ENCODE measurements around the gene GJB6.
"Not testable (repeated sequence)": the region's sequence is repeated elsewhere in the genome, so short reads cannot be mapped to it uniquely, and the experiment has no call there.

GJB6 gene

DNA sequence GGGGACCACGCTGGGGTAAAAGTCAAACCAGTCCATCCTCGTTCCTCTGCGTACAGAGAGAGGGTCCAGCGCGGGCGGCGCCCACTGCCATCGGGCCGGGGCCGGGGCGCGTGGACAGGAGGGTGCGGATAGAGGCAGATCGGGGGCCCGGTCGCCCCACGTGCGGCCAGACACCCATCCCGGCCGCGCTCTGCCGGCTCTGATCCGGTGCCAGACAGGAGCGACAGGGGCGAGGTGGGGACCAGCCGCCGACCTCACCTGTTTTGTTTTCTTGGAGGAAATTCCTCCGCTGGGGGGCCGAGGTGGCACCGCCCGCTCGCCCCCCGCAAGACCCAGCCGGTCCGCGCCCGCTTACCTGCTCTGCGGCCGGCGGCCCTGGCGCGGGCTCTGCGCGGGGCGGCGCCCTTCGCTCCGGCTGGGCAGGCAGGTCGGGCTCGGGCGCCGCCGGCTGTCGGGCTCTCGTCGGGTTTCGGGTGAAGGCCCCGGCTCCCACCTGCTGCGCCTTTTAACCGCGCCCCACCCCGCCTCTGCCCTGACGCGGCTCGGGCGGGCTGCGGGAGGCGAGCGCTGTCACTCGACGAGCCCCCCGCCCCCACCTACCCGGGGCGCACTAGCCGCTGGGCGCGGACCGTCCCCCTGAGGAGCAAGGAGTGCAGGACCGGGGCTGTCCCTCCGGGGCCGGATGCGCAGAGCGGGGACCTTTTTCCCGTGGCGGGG is at the start of gene GJB6:
GJB6 (minus strand) TSS at position 481 of the 717 bp plus-strand sequence. CDS start 8,839 bp downstream, outside the sequence.
- Mint-ChIP-seq H3K27ac (no peak within 1 kb of the TSS), H3K9me3 (no peaks in the 10 kb centered on the region), H3K4me3 (peak within 1 kb of the TSS; percentile 32), H3K36me3 (no peaks in the 10 kb centered on the region), H3K4me1 (no peaks in the 10 kb centered on the region), H3K27me3 (peaks cover 16% of the 10 kb centered on the region)
- ATAC-seq (ENCODE audit: low read depth) (no peak), DNase-seq (ENCODE audit: low spot score in 2 of 2) (no peak)

DNA sequence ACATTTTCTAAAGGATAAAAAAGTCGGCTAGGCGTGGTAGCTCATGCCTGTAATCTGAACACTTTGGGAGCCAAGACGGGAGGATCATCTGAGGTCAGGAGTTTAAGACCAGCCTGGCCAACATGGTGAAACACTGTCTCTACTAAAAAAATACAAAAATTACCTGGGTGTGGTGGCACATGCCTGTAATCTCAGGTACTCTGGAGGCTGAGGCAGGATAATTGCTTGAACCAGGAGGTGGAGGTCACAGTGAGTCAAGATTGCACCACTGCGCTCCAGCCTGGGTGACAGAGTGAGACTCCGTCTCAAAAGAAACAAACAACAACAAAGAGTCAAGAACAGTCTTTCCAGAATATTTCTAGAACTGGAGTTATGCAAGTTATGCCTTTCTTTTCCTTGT is 44.8 kb upstream of the GJB6 start:
- H3K4me1 Mint-ChIP-seq; H3K9me3 Mint-ChIP-seq; H3K36me3 Mint-ChIP-seq; DNase-seq (ENCODE audit: low spot score in 2 of 2); ATAC-seq (ENCODE audit: low read depth); H3K4me3 Mint-ChIP-seq; H3K27ac Mint-ChIP-seq: not testable (repeated sequence)
- peaks cover 10% of the 10 kb centered on the region for H3K27me3 Mint-ChIP-seq

DNA sequence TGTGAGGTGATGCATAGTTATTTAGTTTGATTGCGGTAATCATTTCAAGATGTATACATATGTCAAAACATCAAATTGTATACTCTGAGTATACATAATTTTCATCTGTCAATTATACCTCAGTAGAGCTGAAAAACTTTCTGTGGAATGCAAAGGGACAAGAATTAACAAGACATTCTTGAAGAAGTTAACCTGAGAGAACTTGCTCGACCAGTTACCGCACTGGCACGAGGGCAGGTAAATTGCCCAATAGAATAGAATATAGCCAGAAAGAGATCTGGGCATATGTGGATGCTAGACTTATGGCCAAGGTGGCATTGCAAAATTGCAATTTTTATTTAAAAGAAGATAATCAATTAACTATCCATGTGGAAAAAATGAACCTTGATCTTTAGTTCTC is 42.3 kb upstream of the GJB6 start:
- no peaks in the 10 kb centered on the region for H3K36me3 Mint-ChIP-seq
- no peak overlapping the region for H3K27ac Mint-ChIP-seq
- H3K4me3 Mint-ChIP-seq, result no peak overlapping the region
- DNase-seq (ENCODE audit: low spot score in 2 of 2) (no peak), ATAC-seq (ENCODE audit: low read depth) (no peak)
- H3K27me3 Mint-ChIP-seq, result peaks cover 10% of the 10 kb centered on the region
- peaks cover 5% of the 10 kb centered on the region for H3K9me3 Mint-ChIP-seq
- H3K4me1 Mint-ChIP-seq, result no peaks in the 10 kb centered on the region

DNA sequence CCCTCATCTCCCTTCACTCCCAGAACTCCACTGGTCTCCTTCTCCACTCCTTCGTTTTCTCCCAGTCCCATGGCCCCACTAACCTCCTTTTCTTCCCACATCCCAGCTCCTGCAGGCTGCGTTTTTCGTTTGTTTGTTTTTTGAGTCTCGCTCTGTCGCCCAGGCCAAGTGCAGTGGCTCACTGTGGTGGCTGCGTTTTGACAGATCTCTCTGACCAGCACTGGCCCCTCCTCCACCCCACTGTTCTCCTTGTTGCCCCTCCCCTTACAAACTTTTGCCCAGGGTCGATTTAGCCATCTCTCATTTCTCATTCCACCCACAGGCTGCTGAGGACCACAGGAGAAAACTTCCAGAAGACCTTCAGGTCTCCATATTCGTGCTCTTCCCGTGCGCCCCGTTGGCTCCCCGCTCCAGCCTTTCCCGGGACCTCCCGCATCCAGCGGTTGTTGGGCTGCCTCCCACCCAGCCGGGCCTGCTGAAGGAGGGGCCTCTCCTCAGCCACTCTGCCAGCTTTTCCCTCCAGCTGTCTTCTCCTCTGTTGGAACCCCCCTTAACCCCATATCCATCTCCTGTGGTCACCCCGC is 40.6 kb upstream of the GJB6 start:
- no peaks in the 10 kb centered on the region for H3K36me3 Mint-ChIP-seq
- H3K4me1 Mint-ChIP-seq, result no peaks in the 10 kb centered on the region
- ATAC-seq (ENCODE audit: low read depth) (no peak), DNase-seq (ENCODE audit: low spot score in 2 of 2) (no peak)
- H3K27me3 Mint-ChIP-seq, result peaks cover 10% of the 10 kb centered on the region
- H3K27ac Mint-ChIP-seq, result no peak overlapping the region
- no peak overlapping the region for H3K4me3 Mint-ChIP-seq
- peaks cover 5% of the 10 kb centered on the region for H3K9me3 Mint-ChIP-seq

DNA sequence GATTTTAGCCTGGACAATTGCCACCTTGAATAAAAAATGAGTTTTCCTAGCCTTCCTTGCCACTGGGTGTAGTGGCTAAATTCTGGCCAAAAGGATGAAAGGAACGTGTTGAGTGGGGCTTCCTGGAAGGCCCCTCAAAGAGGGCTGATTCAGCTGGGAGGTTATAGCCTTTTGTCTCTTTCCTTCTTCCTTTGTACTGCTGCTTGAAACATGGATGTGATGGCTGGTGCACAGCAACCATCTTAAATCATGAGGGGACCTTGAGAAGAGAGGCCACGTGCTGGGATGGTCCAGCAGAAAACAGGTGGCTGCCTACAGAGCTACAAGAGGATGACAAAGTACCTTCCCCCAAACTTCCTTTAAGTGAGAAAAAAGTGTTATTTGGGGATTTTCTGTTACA is 40.0 kb upstream of the GJB6 start:
- ATAC-seq (ENCODE audit: low read depth), result no peak
- Mint-ChIP-seq H3K4me1 (no peaks in the 10 kb centered on the region), H3K36me3 (no peaks in the 10 kb centered on the region), H3K27ac (no peak overlapping the region), H3K27me3 (peaks cover 13% of the 10 kb centered on the region), H3K9me3 (peaks cover 5% of the 10 kb centered on the region), H3K4me3 (no peak overlapping the region)
- DNase-seq (ENCODE audit: low spot score in 2 of 2), result no peak

DNA sequence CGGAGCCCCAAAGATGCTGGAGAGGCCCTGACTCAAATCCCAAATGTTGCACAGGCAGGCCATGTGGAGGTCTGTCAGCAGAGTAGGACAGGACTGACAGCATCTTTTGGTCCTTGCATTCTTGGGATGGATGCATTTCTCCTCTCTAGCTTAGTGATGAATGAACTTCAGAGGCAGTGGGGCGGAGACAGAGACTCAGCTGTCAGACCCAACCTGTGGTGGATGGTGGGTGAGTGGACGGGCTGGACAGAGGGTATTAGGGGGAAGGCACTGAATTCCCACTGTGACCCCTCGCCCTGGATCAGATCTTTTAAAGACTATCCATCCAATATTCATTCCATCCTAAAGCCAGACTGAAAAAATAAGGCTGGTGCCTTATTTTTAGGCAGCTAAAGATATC is 39.3 kb upstream of the GJB6 start:
- Mint-ChIP-seq H3K36me3 (no peaks in the 10 kb centered on the region), H3K9me3 (peaks cover 5% of the 10 kb centered on the region), H3K4me3 (no peak overlapping the region), H3K4me1 (no peaks in the 10 kb centered on the region), H3K27ac (no peak overlapping the region), H3K27me3 (peaks cover 15% of the 10 kb centered on the region)
- ATAC-seq (ENCODE audit: low read depth) (no peak), DNase-seq (ENCODE audit: low spot score in 2 of 2) (no peak)

DNA sequence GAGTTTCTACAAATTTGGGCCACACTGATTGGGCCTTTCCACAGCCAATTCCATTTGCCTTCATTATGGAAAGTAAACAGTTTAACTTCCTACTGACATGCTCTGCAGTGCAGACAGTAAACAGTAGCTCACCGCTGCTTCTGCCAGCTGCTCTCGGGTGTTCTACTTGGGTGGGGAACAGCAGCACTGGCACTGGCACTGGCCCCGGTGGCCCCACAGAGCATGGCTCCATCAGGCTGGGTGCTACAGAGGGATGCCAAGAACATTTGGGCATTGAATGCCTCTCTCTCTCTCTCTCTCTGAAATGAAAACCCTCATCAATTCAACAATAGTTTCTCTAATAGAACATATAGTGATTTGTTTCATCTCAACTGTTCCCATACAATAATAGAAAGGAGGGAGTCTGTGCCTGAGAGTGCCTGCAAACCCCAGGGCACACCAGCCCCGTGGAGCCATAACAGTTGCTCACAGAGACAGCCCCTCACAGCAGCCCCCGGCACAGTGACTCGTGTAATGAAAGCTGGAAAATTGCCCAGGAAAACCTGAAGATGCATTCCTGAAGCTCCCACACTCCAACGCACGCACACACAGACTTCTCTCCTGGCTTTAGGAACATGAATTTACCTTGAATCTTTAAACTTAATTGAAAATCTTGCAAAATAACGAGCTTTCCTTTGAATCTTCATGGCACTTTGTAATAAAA is 38.2 kb upstream of the GJB6 start:
- H3K27ac Mint-ChIP-seq, result no peak overlapping the region
- peaks cover 15% of the 10 kb centered on the region for H3K27me3 Mint-ChIP-seq
- DNase-seq (ENCODE audit: low spot score in 2 of 2) (no peak), ATAC-seq (ENCODE audit: low read depth) (no peak)
- no peak overlapping the region for H3K4me3 Mint-ChIP-seq
- H3K36me3 Mint-ChIP-seq, result no peaks in the 10 kb centered on the region
- no peaks in the 10 kb centered on the region for H3K4me1 Mint-ChIP-seq
- peaks cover 5% of the 10 kb centered on the region for H3K9me3 Mint-ChIP-seq

DNA sequence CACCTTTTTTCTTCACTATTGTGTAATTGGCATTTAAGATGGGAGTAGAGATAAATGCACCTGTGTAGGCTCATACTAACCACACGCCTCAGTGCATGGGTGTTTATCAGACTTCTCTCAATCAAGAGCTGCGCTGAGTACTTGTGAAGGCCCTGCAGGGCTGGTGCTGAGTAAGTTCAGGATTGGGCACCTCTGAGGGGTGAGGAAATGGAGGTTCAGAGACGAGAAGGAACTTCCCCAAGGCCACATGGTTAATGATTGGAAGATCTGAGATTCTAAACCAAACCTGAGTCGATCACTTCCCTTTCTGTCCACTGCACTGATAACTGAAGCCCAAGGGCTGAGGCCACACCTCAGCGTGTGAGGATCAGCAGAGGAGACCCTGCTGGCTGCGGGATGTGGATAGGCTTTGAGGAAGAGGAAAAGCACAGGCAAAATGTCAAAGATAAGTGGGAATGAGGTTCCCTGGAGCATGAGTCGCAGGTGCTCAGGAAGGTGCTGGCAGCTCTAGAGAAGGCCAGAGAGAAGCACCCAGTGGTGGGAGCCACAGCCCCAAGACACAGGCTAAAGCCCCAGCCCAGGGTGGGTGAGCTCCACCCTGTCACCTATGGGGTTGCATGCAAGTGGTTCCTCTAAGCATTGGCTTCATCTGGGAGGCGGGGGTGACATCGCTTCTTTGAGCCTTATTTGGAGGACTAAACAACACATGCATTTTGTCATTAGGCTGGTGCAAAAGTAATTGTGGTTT is 32.3 kb upstream of the GJB6 start:
- H3K4me1 Mint-ChIP-seq, result no peaks in the 10 kb centered on the region
- H3K4me3 Mint-ChIP-seq, result no peak overlapping the region
- no peak for ATAC-seq (ENCODE audit: low read depth)
- H3K36me3 Mint-ChIP-seq, result no peaks in the 10 kb centered on the region
- H3K27ac Mint-ChIP-seq, result no peak overlapping the region
- DNase-seq (ENCODE audit: low spot score in 2 of 2), result no peak
- H3K27me3 Mint-ChIP-seq, result peaks cover 14% of the 10 kb centered on the region
- H3K9me3 Mint-ChIP-seq, result peaks cover 4% of the 10 kb centered on the region

DNA sequence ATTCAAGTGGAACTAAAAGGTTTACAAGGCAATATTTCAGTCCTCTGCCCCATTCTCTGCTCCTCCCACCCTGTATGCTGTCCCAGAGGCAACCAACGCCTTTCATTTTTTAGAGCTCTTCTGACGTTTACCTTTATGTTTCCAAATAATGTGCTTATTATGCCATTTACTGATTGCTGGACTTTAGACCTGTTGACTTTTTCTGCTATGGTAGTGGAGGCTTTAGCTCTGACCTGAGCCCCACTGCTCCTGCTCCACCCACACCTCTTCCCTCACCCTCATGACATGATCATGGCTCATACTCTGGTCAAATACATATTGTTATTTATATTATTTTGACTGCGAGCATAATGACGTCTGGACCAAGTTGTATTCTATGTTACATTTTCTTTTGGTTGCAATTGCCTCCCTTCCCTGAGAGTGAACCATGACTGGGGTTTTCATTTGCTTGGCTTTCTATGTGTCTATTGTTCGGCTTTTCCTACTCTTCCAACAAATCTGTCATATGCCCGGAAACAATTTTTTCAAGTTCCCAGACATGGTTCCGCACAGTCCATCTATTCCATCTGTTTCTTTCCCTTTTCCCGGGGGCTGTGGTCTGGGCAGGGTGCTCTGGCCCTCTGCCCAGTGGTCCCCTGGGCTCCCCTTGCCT is 31.4 kb upstream of the GJB6 start:
- no peak for ATAC-seq (ENCODE audit: low read depth)
- DNase-seq (ENCODE audit: low spot score in 2 of 2), result no peak
- no peak overlapping the region for H3K4me3 Mint-ChIP-seq
- no peaks in the 10 kb centered on the region for H3K4me1 Mint-ChIP-seq
- no peak overlapping the region for H3K27ac Mint-ChIP-seq
- peaks cover 16% of the 10 kb centered on the region for H3K27me3 Mint-ChIP-seq
- H3K9me3 Mint-ChIP-seq, result peaks cover 4% of the 10 kb centered on the region
- H3K36me3 Mint-ChIP-seq, result no peaks in the 10 kb centered on the region

DNA sequence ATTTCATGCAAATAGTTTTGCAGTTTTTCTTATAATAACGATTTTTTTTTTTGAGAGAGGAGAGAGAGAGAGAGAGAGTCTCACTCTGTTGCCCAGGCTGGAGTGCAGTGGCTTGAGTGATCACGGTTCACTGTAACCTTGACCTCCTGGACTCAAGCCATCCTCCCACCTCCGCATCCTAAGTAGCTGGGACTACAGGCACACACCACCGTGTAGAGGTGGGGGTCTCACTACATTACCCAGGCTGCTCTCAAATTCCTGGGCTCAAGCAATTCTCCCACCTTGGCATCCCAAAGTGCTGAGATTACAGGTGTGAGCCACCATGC is 26.8 kb upstream of the GJB6 start:
- no peaks in the 10 kb centered on the region for H3K36me3 Mint-ChIP-seq
- ATAC-seq (ENCODE audit: low read depth) (no peak), DNase-seq (ENCODE audit: low spot score in 2 of 2) (no peak)
- peaks cover 4% of the 10 kb centered on the region for H3K9me3 Mint-ChIP-seq
- H3K4me1 Mint-ChIP-seq, result no peaks in the 10 kb centered on the region
- H3K27ac Mint-ChIP-seq, result no peak overlapping the region
- no peak overlapping the region for H3K4me3 Mint-ChIP-seq
- peaks cover 8% of the 10 kb centered on the region for H3K27me3 Mint-ChIP-seq

DNA sequence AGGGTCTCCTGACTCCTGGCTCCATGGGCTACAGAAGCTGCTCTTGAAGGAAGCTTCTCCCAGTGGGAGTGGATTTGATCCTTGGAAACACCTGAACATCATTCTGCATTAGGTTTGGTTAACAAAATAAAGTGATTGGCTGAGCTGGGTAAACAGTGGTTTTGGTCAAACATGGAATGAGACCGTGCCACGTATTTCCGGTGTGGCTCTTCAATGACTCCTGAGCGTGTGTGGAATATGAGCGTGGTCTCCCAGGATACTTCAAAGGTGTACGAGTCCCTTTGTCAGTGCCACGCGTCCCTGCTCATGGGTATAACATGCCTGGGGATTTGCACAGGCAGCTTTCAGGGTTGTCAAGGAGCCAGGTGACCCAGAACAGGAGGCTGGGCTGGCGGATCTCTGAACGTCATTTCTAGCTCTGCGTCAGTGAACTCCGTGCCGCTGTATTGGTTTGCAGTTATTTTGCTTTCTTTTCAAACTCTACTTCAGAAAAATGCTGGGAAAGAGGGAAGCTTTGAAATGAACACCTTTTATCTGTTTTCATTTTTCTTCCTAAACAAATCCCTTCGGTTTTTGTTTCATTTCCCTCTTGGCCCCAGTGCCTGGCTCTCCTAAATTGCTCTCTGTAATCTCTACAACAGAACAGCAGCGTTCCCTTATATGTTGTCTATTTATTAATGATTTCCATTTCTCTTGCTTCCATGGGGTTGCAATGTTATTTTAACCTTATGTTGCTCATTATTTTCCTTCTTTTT is 26.3 kb upstream of the GJB6 start:
- DNase-seq (ENCODE audit: low spot score in 2 of 2) (no peak), ATAC-seq (ENCODE audit: low read depth) (no peak)

DNA sequence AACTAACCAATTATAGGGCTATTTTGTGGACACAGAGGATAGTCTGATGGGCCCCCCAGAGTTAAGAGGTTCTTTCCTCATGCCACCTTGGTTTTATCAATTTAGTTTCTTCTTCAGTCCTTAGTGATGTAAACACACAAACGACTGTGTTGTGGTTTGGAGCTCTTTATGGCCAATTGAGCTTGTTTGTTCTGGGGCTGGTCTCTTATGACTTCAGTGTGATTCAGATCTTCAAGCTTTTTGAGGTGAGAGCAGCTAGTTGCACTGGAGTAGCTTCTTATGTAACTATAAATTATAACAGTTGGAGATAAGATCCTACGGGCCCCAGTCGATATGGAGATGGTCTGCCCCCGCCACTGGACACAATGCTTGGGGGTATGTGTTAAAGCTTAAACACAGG is 22.0 kb upstream of the GJB6 start:
- Mint-ChIP-seq H3K36me3 (no peaks in the 10 kb centered on the region), H3K4me1 (no peaks in the 10 kb centered on the region), H3K27ac (no peak overlapping the region), H3K27me3 (peaks cover 2% of the 10 kb centered on the region), H3K9me3 (no peaks in the 10 kb centered on the region), H3K4me3 (no peak overlapping the region)
- ATAC-seq (ENCODE audit: low read depth), result no peak
- no peak for DNase-seq (ENCODE audit: low spot score in 2 of 2)

More for the DNA sequence above, 26.3 kb upstream of the GJB6 start:
- H3K27me3 Mint-ChIP-seq, result peaks cover 5% of the 10 kb centered on the region
- no peaks in the 10 kb centered on the region for H3K4me1 Mint-ChIP-seq
- no peaks in the 10 kb centered on the region for H3K36me3 Mint-ChIP-seq
- H3K4me3 Mint-ChIP-seq, result no peak overlapping the region
- H3K27ac Mint-ChIP-seq, result no peak overlapping the region
- H3K9me3 Mint-ChIP-seq, result peaks cover 4% of the 10 kb centered on the region

DNA sequence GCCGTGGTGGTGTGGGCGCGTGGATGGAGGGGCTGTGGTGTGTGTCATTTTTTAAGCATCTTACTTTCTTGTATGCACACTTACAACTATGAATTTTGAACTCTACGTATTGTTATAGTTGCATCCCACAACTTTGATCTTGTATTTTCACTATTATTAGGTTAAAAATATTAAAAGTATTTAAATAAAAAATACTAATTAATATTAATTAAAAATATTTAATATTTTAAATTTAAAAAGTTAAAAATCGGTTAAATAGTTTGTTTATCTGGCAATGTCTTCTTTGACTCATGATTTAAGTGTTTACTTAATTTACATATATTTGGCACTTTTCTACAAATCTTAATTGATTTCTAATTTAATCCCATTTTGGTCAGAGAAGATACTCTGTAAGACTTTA is 17.8 kb upstream of the GJB6 start:
- no peak for ATAC-seq (ENCODE audit: low read depth)
- H3K9me3 Mint-ChIP-seq, result no peaks in the 10 kb centered on the region
- no peak overlapping the region for H3K27ac Mint-ChIP-seq
- H3K4me3 Mint-ChIP-seq, result no peak overlapping the region
- no peaks in the 10 kb centered on the region for H3K36me3 Mint-ChIP-seq
- H3K4me1 Mint-ChIP-seq, result no peaks in the 10 kb centered on the region
- DNase-seq (ENCODE audit: low spot score in 2 of 2), result no peak
- peaks cover 2% of the 10 kb centered on the region for H3K27me3 Mint-ChIP-seq

All from memory B cell (primary cell).